GM19328 (cell line): ENCODE results near the gene CCDC188.
"Not testable (repeated sequence)": the region's sequence is repeated elsewhere in the genome, so short reads cannot be mapped to it uniquely, and the experiment has no call there.

Experiments used
- ATAC-seq: cut with Tn5 transposase; IDR thresholded peaks from one replicate; pipeline ENCODE4 v1.9.1; 2021; ENCODE audit warnings: mild to moderate bottlenecking, moderate library complexity; ENCODE audit not compliant: unreplicated experiment

Gene CCDC188

DNA sequence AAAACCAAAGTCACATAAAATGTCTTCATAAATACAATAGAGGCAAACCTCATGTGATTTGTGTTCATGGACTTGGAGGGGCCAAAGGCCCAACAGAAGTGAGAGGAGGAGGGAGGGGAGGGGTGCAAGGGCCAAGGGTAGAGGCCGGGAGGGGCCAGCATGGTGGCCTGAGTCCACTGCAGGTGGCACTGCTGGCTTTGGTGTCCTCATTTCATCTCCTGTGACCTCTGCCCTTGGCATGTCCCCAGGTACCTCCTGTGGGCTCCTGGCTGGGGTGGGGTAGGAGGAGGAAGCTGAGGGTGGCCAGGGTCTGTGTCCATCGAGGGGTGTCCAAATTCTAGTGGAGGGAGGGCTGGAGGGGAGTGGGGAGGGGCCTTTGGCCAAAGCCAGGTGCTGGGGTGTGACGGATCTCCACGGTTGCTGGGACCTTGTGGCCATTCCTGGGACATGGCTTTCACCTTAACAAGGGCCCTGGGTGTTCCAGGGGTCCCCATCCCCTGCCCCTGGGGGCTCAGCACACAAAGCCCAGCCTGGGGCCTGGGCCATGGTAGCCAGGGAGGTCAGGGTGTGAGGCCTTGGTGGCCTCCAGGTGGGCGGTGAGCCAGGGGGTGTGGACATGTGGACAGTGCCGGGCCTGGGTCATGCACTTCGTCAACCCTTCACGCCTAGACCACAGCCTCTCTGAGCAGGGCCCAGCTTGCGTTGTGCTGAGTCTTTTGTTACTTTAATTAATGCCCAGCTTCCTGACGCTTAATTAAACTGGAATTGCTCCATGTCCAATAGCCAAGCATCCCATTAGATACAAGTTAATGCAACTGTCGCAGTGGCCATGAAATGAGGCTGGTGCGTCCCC lies 20.7 kb upstream of the CCDC188 start:
- no peak for ATAC-seq

DNA sequence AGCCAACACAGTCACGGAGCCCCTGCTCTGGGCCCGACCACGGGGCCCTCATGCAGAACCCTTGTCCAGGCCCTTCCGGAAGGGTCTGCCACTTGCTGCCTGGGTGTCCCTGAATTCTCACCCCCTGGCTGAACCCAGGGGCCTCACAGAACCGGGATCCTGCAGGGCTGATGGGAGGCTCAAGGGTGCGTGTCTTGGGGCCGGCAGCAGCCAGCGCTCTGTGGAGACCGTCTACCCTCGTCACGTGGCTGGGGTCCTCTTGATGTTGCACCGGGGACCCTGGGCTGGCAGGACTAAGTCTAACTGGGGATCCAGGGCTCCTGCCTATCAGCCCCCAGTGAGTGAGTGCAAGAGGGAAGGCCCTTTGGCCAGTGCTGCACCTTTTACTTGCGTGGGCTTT lies 19.3 kb upstream of the CCDC188 start:
- no peak for ATAC-seq

DNA sequence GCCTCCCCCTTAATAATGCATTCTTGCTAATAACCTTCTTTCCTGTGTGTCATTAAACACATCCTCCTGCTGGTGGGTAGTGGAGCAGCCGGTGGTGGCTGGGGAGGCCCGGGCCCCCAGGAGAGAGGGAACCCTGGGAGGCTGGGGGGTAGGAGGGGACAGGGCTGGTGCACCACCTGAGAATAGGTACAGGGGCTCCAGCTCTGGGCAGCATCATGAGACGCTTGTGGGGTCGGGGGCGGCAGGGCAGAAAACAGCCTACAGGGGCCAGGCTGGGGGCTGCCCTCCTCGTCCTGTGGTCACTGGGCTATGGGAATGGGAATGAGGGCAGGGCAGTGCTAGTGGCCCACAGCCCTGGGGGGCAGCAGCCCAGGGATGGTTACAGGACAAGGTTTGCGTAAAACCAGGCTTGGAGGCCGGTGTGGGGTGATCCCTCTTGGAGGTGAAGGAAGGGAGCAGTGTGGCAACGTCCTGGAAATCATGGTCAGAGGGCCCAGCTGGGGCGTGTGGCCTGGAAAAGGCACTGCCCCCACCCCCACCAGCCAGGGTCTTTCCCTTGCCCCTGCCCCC lies 18.5 kb upstream of the CCDC188 start:
- ATAC-seq: no peak

DNA sequence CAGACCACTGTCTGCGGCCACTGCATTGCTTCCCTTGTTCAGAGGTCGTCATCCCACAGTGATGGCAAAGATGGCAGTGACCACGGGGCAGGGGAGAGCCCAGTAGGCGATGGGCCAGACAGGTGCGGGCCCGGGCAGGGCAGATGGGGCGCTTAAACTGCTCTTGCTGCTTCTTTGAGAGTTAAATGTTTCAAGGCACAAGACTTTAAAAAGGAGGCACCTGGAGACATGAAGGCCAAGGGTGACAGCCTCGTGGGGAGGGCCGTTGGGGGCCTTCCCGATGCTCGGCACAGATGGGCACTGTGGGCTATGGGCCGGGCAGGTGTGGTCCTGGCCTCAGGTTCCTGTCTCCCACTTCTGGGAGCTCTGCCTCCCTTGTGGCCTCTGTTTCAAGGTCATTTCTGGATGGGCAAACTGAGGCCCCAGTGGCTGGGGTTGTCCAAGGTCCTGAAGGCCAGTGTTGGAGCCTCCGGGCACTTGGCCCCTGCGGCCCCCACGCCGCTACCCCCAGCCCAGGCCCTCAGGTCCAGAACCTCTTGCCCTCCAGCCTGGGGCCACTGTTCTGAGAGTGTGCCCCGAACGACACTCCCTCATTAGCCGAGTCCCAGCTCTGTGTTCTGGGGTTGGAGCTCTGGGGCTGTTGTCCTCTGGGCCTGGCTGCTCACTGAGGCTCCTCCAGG lies 16.9 kb upstream of the CCDC188 start:
- ATAC-seq: no peak

DNA sequence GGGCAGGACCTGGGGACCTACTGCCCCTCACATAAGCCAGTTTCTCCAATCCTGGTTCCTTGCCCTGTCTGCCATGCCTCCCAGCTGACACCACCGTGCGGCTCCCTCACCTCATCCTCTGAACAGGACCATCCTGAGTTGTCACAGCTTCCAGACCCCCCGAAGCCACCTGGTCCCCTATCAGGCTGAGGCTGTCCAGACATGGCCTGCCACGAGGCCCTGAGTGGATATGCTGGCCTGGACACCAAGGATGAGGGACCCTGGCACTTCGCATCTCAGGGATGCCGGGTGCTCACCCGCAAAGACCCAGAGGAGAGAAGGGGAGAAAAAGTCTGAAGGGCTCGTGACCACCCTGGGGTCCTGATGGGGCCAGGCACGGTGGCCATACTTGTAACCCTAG lies 15.8 kb upstream of the CCDC188 start:
- no peak for ATAC-seq

DNA sequence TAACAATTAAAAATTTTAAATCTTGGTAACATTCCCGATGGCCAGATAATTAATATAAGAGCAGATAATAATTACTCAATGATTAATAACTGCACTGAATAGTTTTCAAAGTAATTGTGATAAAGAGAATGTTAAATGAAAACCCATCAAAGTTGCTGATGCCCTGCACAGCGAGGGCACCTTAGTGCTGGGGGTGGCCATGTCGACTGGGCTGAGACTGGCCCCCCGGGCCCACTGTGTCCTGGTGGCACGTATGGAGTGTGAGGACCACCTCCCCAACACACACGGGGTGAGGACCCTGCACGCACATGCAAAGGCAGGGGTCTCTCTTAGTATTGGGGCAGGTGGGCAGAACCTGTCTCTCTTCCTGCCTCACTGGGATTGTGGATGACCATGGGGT lies 15.1 kb upstream of the CCDC188 start:
- ATAC-seq: no peak

DNA sequence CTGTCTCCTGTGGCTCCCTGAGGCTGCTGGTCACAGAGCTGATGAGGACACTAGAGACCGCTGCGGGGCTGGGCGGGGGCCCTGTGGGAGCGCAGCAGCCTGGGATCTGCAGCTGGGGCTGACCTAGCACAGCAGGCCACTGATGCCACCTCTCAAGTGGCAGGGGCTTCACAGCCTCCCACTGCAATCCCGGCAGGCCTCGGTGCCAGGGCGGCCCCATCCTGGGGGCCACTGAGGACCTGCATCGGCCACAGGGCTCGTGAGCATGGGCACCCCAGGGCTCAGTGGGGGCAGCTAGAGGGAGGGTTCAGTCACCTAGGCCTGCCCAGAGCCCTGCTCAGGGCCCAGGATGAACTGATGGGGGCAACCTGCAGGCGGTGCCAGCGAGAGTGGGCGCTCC lies 14.6 kb upstream of the CCDC188 start:
- ATAC-seq: no peak

DNA sequence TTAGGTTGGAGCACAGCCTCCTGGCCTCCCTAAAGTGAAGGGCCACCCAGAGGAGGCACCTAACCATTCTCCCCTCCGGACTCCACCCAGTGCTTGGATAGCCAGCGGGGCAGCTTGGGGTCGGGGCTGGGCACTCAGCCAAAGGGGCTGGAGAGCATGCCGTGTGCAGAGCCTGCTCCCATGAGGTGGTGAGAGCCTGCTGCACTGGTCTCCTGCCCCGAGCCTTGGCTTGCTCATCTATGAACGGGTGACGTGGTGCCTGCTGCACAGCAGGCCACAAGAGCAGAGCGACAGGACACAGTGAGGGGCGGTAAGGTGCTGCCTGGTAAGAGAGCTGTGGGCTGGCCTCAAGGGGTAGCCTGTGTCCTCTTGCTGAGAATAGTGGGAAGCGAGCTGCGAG lies 14.0 kb upstream of the CCDC188 start:
- no peak for ATAC-seq

DNA sequence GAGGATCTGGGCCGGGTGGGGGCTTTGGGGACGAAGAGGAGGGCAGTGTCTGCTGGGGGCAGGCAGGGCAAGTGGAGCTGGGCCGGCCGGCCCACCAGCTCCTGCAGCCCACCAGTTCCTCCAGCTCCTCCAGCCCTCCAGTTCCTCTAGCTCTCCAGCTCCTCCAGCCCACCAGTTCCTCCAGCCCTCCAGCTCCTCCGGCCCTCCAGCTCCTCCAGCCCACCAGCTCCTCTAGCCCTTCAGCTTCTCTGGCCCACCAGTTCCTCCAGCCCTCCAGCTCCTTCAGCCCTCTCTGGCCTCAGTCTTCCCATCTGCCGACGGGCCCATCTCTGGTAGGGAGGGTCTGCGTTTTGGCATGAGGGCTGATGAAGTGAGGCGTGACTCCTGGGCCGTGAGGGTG lies 9.2 kb upstream of the CCDC188 start:
- no peak for ATAC-seq

DNA sequence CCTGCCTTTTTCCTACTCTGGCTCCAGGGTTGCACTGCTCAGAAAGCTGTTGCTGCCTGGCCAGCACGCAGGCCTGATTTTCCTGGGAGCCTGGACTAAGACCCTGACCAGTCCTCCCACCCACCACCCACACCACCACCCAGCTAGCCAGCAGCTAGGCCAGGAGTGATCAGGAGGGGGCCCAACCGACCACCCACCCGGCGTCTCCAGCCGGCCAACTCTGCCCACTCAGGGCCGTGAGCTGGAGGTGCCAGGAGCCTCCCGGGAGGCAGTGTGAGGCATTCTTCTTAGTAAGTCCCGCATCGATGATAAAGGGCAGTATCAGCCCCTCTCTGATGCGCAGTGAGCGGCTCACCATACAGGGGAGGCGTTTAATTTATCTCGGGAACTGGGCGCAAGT lies 8.7 kb upstream of the CCDC188 start:
- not testable (repeated sequence) for ATAC-seq

DNA sequence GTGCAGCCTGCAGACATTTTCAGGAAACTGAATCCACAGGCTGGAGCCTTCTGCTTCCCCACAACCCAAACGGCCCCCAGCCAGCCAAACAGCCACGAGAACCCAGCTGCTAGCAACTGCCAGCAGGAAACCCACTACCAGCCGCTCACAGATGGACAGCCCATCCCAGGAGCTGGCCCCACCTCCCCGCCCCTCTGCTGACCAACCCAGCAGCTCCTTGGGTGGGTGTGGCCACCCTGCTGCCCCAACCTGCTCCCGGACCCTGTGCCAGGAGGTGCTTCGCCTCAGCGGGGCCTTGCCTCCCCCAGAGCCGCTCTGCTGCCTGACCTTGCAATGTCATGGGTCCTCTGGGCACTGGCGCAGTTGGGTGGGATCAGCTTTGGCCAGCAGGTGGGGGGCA lies 8.2 kb upstream of the CCDC188 start:
- ATAC-seq: no peak

DNA sequence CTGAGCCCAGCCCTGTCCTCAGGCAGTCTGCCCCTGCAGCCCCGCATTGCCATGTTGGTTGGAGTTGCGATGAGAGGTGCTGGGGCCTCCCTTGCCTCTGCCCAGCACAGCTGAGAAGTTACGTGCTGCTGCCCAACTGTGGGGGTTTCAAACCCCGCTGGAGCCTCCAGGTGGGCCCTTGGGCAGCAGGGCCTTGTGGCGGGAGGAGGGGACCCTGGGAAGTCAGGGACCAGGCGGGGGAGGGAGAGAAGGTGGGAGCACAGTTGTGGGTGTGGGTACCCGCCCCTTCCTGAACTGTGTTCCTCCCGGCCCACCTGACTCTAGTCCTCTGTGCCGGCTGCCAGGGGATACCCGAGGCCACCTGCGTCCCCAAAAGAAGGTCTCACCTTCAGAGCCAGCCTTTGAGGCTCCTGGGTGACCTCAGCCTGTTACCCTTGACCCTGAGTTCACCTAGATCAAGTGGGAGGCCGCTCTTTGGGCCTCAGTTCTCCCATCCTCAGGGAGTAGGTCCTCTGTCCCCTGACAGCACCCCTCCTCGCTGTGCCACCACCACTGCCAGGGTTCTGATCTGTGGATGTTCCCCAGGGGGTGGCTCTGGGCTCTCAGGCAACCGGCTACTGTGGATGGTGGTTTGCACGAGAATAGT lies 7.7 kb upstream of the CCDC188 start:
- no peak for ATAC-seq

DNA sequence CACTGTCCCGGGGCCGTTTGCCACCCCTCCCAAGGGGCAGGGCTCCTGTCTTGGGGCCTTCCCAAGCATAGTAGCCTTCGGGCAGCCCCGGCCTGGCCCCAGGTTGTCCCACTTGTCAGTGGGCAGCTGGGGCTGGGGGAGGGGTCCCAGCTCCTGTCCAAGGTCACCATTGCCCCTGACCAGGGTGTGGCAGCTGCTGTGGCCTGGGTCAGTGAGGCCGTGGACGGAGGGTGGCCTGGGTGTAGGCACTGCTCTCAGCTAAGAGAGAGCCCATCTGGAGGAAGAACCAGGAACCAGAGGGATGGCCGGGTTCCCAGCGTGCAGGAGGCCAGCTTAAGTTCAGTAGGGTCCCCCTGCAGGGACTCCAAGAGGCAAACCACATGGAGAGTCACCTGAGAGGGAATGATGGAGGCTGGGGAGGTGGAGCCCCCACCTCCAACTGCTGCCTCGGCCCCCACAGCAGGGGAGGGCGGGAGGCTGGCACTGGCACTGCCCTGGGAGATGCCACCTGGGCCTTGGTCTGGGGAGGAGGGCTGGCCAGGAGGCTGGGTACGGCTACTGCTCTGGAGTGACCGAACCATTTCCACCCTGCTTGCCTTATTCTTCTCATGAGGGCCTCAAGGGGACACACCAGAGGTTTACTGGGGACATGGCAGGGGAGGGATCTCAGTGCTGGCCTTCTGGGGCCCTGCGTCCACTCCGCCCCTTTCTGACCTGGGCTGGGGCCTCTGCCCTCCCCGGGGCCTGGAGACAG lies 6.8 kb upstream of the CCDC188 start:
- no peak for ATAC-seq

DNA sequence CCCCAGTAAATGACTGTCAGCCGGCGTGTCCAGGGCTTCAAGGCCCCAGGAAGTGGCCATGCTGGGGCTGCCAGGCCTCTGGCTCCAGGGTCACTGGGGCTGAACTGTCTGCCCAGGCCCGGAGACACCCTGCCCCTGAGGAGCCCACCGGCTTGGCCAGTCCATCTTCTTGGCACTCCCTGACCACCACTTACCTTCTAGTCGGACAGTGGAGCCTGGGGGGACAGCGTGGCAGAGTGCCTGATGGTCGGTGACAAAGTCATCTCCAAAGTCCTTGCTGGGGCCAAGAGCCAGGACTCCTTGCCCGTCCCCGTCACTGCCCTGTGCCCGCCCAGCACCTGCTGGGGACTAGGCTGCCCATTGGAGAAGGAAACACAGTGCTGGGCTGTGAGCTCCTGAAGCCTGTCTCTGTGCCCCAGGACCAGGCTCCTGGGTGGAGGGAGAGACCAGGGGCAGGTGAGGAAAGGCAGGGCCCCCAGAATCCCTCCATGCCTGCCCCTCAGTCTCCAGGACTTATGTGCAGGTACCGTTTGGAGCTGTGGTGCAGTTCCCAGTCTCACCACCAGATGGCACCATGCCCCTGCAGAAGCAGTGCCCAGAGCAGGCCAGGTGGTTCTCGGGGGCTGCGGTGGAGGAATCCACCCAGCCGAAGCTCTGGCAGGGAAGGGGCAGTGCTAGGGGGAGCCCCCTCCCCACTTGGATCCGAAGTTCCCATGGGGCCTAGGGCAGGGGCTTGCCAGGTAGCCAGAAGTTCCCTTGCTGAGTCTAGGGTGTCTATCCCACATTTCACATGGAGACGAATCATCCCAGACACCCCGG lies 6.0 kb upstream of the CCDC188 start:
- no peak for ATAC-seq

DNA sequence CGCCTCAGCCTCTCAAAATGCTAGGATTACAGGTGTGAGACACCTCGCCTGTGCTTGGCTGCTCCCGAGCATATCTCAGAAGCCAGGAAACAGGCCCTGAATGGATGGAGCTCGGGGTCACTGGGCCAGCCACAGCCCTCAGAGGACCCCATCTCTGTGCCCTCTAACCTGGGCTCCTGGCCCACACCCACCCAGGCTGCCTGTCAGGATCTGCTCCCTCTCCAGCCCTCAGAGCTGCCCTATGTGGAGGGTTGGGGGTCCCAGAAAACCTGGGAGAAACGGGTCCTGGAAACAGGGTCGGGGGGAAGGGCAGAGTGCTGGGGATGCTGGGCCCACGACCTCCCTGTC lies 5.2 kb upstream of the CCDC188 start:
- ATAC-seq: no peak

DNA sequence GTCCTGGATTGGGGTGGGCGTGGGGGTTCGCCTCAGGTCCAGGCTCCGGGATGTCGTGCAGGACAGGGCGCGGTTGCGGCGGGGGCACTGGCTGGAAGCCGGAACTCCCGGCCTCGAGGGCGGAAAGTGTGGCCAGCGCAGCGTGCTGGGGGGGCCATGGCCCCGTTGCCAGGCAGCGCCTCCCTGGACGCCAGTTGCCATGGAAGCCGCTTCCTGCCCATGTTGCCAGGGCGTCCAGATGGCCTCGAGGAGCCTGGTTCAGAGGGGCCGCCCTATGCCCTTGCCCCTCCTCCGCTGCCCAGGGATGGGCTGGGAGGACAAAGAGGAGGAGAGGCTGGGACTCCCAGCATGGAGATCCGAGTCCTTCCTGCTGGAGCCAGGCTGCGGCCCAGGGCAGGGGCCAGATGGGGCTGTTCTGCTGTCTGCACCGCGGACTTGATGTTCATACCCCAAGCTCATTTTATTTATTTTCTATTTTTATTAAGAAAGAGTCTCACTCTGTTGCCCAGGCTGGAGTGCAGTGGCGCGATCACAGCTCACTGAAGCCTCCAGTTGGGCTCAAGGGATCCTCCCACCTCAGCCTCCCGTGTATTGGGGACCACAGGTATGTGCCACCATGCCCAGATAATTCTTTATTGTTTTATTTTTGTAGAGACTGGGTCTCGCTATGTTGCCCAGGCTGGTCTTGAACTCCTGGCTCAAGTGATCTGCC lies 4.6 kb upstream of the CCDC188 start:
- no peak for ATAC-seq

DNA sequence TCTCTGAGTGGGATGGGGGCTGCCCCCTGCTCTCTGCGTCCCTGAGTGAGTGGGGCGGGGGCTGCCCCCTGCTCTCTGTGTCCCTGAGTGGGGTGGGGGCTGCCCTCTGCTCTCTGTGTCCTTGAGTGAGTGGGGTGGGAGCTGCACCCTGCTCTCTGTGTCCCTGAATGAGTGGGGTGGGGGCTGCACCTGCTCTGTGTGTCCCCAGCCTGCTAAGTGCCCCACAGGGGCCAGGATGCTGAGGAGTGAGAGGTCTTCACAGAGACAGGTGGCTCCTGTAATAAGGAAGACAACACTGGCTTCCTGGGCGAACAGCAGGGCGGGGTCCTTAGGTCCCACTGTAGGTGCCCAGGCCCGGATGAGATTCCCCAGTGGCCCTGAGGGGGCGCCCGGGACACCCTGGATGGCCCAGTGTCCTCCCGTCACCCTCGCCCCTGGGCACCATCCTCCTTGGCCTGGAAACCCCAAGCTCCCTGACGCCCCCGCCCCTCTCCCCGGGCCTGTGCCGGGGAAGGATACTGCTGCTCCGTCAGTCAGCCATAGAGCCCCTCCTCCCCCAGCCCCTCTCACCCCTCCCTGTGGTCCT lies 3.8 kb upstream of the CCDC188 start:
- ATAC-seq: no peak

DNA sequence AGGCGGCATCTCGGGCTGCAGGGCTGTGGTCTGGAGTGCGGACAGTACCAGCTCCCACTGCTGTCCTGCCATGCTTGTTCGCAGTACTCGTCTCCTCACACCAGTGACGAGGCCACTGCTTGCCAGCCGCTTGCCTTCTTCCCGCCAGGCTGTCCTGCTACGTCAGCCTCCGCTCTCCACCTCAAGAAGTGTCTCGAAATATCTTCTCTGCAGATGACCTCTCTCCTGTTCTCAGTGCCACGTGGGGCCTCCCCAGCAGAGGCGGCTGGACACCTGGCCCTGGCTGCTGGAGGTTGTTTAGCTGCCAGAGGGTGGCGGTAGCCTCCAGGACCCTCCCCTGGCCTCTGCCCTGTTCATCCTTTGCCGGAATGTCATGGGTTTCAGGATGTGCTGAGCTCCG lies 3.1 kb upstream of the CCDC188 start:
- ATAC-seq: no peak

DNA sequence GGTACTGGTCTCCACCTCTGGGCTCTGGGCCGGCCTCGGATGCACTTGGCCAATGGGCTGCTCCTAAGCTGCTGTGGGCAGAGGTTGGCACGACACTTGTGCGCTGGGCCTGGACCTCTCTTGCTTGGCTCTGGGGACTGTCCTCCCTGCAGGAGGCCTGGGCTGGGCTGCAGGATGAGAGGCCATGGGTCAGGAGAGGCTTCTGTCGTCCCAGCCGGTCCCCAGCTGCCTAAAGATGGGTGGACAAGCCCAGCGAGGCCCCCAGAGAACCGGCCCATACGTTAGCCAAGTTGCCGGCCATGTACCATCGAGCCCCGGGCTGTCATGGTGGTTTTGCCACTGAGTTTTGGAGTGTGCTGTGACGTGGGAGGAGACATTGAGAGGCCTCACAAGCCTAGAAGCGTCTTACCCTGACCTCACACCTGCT lies 1.6 kb upstream of the CCDC188 start:
- no peak for ATAC-seq
